Lower leg skin (tissue), 3 donors: Measurements from ENCODE around the gene TYW1.
"Not testable (repeated sequence)": the region's sequence is repeated elsewhere in the genome, so short reads cannot be mapped to it uniquely, and the experiment has no call there.

ENCODE experiments used
- POLR2A ChIP-seq, 2 donors: fragments of 450-650 bp; IDR thresholded peaks; one replicate each; pipeline ENCODE4 v1.6.1; 2016 to 2017; ENCODE audit warnings: antibody characterized with exemption in 2 of 2, mild to moderate bottlenecking in 1 of 2, moderate library complexity in 1 of 2
- TF ChIP-seq, protein P1 (sequence below), 3 donors: fragments of 450-650 bp; IDR thresholded peaks; one replicate each; pipeline ENCODE4 v1.5.1; 2016; ENCODE audit warnings: antibody characterized with exemption in 3 of 3, mild to moderate bottlenecking in 3 of 3, moderate library complexity in 2 of 3

DNA sequence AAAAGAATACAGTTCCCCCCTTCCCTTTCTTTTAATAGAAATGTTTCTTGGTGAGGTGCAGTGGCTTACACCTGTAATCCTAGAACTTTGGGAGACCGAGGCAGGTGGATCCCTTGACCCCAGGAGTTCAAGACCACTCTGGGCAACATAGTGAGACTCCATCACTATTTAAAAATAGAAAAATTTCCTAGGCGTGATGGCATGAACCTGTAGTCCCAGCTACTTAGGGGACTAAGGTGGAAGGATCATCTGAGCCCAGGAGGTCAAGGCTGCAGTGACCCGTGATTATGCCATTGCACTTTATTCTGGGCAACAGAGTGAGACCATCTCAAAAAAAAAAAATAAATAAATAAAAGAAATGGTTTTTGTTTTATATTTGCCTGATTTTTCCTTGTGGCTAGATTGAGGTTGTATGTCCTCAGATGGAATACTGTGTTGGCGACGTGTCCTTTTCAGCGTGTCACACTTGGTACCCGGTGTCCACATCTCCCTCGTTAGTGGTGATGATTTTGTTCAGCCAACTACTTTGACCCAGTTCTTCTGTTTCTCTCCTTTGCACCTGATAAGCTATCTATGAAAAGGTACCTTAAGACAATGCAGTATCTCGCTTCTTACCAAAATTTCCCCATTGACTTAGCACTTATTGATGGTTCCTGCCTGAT is 202.4 kb downstream of the TYW1 start:
- TF ChIP-seq, protein P1, sequence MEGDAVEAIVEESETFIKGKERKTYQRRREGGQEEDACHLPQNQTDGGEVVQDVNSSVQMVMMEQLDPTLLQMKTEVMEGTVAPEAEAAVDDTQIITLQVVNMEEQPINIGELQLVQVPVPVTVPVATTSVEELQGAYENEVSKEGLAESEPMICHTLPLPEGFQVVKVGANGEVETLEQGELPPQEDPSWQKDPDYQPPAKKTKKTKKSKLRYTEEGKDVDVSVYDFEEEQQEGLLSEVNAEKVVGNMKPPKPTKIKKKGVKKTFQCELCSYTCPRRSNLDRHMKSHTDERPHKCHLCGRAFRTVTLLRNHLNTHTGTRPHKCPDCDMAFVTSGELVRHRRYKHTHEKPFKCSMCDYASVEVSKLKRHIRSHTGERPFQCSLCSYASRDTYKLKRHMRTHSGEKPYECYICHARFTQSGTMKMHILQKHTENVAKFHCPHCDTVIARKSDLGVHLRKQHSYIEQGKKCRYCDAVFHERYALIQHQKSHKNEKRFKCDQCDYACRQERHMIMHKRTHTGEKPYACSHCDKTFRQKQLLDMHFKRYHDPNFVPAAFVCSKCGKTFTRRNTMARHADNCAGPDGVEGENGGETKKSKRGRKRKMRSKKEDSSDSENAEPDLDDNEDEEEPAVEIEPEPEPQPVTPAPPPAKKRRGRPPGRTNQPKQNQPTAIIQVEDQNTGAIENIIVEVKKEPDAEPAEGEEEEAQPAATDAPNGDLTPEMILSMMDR (IDR thresholded peaks at IDR 0.05) = not testable (repeated sequence)
- not testable (repeated sequence) for TF ChIP-seq POLR2A (IDR thresholded peaks at IDR 0.05)
